ENCODE data around the gene CLEC2A.
"Not testable (repeated sequence)": the region's sequence is repeated elsewhere in the genome, so short reads cannot be mapped to it uniquely, and the experiment has no call there.

CLEC2A gene

DNA sequence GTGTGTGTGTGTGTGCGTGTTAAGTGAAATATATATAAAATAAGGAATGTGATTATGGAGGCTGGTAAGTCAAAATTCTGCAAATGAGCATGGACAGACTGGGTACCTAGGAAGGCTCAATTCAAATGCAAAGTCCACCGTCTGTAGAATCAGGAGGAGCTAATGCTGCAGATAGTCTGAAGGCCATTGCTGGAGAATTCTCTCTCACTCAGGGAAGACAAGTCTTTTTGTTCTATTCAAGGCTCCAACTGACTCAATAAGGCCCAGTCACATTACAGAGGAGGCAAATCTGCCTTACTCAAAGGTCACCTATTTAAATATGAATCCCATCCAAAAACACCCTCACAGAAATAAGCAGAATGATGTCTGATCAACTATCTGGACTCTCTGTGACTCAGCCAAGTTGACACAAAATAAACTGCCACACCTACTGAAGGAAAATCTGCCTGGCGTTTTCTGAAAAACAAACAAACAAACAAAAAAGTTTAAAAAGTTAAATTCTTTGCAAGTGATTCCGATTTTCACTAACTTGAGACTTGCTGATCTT, 51.6 kb downstream of the CLEC2A start:
- no peak for DNase-seq

DNA sequence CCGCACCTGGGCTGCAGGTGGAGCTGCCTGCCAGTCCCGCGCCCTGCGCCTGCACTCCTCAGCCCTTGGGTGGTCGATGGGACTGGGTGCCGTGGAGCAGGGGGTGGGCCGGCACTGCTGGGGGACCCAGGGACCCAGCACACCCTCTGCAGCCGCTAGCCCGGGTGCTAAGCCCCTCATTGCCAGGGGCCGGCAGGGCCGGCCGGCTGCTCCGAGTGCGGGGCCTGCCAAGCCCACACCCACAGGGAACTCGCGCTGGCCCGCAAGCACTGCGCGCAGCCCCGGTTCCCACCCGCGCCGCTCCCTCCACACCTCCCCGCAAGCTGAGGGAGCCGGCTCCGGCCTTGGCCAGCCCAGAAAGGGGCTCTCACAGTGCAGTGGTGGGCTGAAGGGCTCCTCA, 56.0 kb downstream of the CLEC2A start:
- DNase-seq = not testable (repeated sequence)

DNA sequence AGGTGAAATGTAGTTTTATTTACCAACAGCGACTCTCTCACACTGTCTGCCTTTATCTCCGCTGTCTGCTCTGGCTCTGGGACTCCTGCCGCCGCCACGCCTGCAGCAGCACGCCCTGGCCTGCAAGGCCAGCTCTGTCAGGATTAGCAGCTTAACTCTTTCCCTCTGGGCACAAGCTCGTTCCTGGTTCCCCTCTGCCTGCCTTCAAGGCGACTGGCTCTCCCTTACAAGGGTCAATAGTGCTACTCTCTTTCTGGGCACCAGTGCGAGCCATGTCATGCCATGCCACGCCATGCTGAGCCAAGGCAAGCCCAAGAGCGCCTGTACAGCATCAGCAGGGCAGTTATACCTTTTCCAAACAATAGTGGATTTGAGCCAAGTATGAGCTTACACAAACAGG, 59.4 kb downstream of the CLEC2A start:
- DNase-seq = no peak

DNA sequence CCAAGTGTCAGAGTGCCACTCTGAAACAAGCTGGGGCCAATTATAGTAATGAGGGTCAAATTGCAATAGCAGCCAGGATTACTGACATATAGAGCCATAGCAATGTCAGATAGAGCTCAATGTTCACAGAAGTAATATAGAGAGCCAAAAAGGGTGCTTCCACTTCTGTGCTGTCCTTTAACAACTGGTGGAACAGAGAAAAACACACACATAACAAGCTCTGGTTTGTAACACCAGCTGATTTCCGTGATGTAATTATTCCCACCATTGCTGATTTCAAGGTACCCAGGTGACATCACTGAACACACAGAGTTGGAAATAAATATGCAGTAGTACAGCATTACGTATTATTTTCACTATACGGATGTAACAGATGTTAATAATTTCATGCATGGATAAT, 60.0 kb downstream of the CLEC2A start:
- no peak for DNase-seq

DNA sequence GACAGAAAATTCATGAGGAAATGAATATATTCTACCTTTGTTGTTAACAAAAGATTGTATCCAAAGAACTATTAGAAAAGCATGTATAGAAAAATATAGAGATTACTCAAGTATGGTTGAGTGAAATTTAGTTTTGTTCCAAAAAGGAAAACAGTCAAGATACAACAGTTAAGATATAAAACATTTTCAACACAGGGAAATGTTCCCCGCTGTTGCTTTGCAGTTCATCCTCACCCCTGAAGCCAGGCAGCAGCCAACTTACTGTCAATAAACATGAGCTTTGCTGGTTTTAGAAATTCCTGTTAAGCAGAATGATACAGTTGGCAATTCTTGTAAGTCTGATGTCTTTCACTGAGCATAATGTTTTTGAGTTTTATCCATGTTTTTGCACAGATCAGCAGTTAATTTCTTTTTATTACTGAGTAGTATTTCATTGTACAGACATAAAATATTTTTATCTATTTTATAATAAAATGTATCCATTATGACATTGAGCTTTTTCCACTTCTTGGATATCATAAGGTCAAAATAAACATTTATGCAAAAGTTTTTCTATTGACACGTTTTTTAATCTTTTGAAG, 61.8 kb downstream of the CLEC2A start:
- no peak for DNase-seq

DNA sequence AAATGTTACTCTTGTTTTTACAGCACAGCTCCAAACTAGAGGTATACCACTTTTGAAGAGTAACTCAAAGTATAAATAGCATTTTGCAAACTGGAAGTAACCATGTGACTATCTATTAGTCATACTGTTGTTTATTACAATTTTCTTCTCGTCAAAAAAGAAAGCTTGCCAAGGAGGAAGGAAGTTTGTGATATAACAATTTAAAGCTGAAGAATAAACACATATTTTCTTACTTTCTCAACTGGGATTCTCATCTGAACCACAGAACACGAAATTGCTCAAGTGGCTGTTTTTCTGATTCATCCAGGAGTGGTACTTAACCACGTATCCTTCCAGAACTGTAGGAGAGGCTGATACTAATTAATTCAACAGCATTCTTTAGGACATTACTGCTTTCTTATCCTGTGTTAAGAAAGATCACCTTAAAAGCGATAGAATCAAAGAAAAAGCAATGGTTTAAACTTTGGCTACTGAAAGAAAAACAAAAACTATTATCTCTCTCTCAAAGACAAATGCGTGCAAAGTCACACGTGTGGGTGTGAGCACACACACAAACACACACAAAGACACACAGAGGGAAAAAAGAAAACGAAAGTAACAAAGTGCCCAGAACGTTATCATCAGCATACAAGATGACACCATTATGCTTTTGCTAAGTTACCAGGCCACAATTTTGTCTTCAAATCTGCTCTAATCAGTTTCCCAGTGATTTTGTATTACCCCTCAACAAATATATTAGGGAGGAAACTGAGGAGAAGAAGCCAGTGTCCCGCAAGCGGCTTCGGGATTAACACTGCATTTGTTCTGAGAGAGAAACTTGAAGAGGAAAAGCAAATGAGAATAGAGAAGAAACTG, 62.6 kb downstream of the CLEC2A start, which contains the start of gene CLEC2B:
CLEC2B (minus strand) TSS at position 48 of the 855 bp plus-strand sequence.
- DNase-seq = peak in 1 of 2 experiments; percentile 54

DNA sequence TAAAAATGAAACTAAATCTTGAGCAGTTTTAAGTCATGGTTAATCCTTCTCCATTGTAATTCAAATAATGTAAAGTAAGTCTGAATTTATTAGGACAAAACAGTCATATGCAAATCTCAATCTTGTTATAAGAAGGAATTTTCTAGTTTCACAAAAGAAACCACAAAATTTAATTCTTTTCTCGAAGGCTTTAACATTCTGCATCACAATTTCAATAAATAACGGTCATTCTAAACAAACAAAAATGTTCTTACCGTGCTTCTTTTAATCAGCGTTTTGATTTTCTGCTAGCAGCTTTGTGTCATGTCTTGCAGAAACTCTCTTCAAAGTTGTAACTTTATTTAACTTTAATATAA, 63.2 kb downstream of the CLEC2A start:
- DNase-seq = no peak

DNA sequence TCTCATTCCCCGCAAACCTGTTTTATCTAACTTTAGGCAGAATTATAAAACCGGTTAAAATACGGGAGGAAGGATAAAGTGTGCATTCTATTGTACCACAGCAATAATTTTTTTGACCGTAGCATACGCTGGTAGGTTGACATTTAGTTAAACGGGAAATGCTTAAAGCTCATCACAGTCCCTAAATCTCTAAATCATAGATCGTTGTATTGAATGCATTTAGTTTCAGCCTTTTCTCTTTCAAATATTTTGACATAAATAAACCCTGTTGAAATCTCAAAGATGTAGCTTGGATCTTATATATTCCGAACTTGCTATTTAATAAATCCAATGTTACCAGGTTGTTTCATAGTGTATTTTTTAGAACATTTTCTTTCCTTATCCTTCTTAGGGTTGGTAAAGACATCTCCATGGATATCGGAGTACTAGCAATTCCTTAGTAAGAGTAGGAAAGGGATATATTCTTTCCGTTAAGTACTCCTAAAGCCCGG, 63.8 kb downstream of the CLEC2A start:
- peak in 1 of 2 experiments; percentile 19 for DNase-seq

DNA sequence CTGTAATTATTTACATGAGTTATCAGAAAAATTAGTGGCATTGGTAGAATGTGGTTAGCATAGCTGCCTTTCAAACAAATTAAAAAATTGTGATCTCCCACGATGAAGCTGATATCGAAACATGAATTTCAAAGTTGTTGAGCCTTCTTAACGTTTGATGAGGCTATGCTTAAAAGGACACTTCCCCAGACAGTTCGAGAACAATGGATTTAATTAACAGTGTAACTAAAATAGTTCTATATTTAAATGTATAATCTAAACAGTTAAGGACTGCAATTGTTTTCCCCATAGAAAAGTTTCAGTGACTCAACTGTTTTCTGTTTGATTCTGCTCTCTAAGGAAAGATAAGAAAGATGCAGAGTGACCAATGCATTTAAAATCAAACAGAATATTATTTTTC, 64.6 kb downstream of the CLEC2A start:
- DNase-seq = no peak

DNA sequence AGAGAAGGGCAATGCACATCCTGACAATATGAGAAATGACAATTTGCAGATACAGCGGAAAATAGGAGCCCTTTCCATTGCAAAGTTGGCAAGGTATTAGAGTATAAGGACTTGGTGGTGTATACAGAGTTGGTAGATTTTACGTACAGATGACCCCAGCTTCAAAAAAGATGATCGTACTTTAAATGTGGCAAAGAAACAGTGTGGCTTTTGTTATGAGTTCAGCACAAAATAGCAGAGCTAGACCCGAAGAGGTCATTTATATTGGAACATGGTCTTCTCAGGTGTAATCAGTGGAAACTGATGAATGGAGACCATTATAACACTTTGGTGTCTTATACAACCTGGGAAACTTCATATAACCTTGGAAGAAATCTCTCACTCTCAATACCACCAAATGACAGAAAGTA, 65.3 kb downstream of the CLEC2A start:
- DNase-seq = no peak

DNA sequence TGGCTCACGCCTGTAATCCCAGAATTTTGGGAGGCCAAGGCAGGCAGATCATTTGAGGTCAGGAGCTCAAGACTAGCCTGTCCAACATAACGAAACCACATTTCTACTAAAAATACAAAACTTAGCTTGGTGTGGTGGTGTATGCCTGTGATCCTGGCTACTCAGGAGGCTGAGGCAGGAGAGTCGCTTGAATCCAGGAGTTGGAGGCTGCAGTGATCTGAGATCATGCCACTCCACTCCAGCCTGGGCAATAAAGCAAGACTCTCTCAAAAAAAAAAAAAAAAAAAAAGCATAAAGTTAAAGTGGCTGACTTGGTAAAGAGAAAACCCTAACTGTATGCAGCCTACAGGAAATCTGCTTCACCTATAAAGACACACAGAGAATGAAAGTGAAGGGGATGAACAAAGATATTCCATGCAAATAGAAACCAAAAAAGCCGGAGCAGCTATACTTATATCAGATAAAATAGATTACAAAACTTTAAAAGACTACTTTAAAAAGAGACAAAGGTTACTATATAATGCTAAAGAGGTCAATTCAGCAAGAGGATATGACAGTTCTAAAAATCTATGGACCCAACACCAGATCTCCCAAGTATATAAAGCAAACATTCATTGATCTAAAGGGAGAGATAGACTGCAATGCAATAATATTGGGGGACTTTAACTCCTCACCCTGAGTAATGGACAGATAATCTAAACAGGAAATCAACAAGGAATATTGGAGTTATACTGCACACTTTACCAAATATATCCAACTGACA, 67.1 kb downstream of the CLEC2A start:
- no peak for DNase-seq
